GM12878 (cell line): ENCODE data around the gene ERBB3. TPM values are rescaled to one million over a fixed set of nuclear protein-coding genes. Genes with fewer than 3 reads are reported as not detected.

Experiments used
- ATAC-seq: fragments of 200-7000 bp; cut with Tn5 transposase; 3 replicates; pipeline ENCODE4 v1.9.1; 2020; ENCODE audit warnings: mild to moderate bottlenecking, moderate library complexity
- BruUV-seq: library from RNA; stranded (reverse); fragments of 400-500 nt; replicated peaks from 2 replicates; lab custom pipeline; 2021; lab: Mats Ljungman, UMichigan
- CTCF ChIA-PET: fragments of 300-600 bp; sonication (Branson Sonifier 250); formaldehyde crosslinking; extraction: SDS; loops from one replicate; lab custom pipeline; 2021; ENCODE audit warnings: inconsistent platforms; lab: Yijun Ruan, JAX
- POLR2A ChIA-PET: fragments of 350-600 bp; formaldehyde crosslinking; extraction: SDS; loops from one replicate; lab custom pipeline; 2021; ENCODE audit warnings: inconsistent platforms; lab: Charles Lee
- RAD21 ChIA-PET: fragments of 300-600 bp; sonication (Branson Sonifier 250); formaldehyde crosslinking; loops from one replicate; lab custom pipeline; 2023; ENCODE audit warnings: antibody characterized with exemption; ENCODE audit not compliant: unreplicated experiment; lab: Charles Lee
- SMC1A ChIA-PET: fragments of 300-600 bp; sonication (Branson Sonifier 250); formaldehyde crosslinking; loops from one replicate; lab custom pipeline; 2023; ENCODE audit not compliant: unreplicated experiment, uncharacterized antibody; lab: Charles Lee
- DNase-seq: peaks from one replicate; pipeline ENCODE4 v3.0.0-alpha.2; 2011; ENCODE audit warnings: low read depth, low spot score
- FAIRE-seq: peaks from 3 replicates; lab custom pipeline; 2011; peaks lifted over from hg19 to GRCh38; lab: Jason Lieb, UNC
- H2AFZ ChIP-seq: 2 replicates; pipeline ENCODE4 v1.6.0; 2011; ENCODE audit warnings: low read depth, low read length, control low read depth; ENCODE audit not compliant: control insufficient read depth
- H3K27ac ChIP-seq: 2 replicates; pipeline ENCODE4 v1.5.1; 2011; ENCODE audit warnings: control low read depth; ENCODE audit not compliant: control insufficient read depth, insufficient read depth
- H3K27me3 ChIP-seq, 2 experiments: replicated peaks in 1 of 2; 2 replicates each; pipeline versions ENCODE4 v1.6.0 to v1.6.1; 2011; ENCODE audit warnings: low read length in 1 of 2; ENCODE audit not compliant: control insufficient read depth in 2 of 2, insufficient read depth in 2 of 2
- H3K36me3 ChIP-seq, 2 experiments: 2 replicates each; pipeline ENCODE4 v1.5.1; 2011; ENCODE audit warnings: low read length in 1 of 2; ENCODE audit not compliant: control insufficient read depth in 2 of 2, insufficient read depth in 2 of 2
- H3K4me1 ChIP-seq: 2 replicates; pipeline ENCODE4 v1.6.1; 2011; ENCODE audit warnings: mild to moderate bottlenecking, low read length, moderate library complexity, mixed read lengths; ENCODE audit not compliant: control insufficient read depth, insufficient read depth
- H3K4me2 ChIP-seq: 2 replicates; pipeline ENCODE4 v1.6.0; 2011; ENCODE audit warnings: control low read depth; ENCODE audit not compliant: control insufficient read depth, insufficient read depth
- H3K4me3 ChIP-seq: fragments of 200-600 bp; sonication (generic); 2 replicates; pipeline ENCODE4 v1.5.1; 2016
- H3K79me2 ChIP-seq: 2 replicates; pipeline ENCODE4 v1.6.0; 2011; ENCODE audit warnings: low read length; ENCODE audit not compliant: control insufficient read depth, insufficient read depth
- H3K9ac ChIP-seq: 2 replicates; pipeline ENCODE4 v1.8.0; 2011; ENCODE audit warnings: low read length, control low read depth, mixed read lengths; ENCODE audit not compliant: control insufficient read depth, insufficient read depth
- H3K9me3 ChIP-seq: replicated peaks from 3 replicates; pipeline ENCODE4 v1.5.1; 2011; ENCODE audit warnings: mild to moderate bottlenecking, low read length; ENCODE audit not compliant: control insufficient read depth, insufficient read depth
- H4K20me1 ChIP-seq: 2 replicates; pipeline ENCODE4 v1.6.0; 2011; ENCODE audit not compliant: control insufficient read depth, insufficient read depth
- CHD1 ChIP-seq: IDR thresholded peaks from 2 replicates; pipeline ENCODE4 v1.6.1; 2012; ENCODE audit warnings: low read depth, low read length, improper control_type of control experiment
- CHD2 ChIP-seq: IDR thresholded peaks from 2 replicates; pipeline ENCODE4 v1.6.1; 2011; ENCODE audit warnings: low read depth, low read length, improper control_type of control experiment, borderline replicate concordance
- CTCF ChIP-seq, 3 experiments: IDR thresholded peaks in 2 of 3; conservative IDR thresholded peaks in 1 of 3; 2 replicates each; pipeline ENCODE4 v1.5.1; 2011; ENCODE audit warnings: low read depth in 3 of 3, low read length in 3 of 3, mild to moderate bottlenecking in 3 of 3, control low read depth in 2 of 3, moderate library complexity in 2 of 3, inconsistent platforms in 1 of 3, mixed read lengths in 1 of 3; ENCODE audit not compliant: control insufficient read depth in 2 of 3, insufficient read depth in 1 of 3; ENCODE audit errors: extremely low read depth in 1 of 3
- DPF2 ChIP-seq: fragments of 450-650 bp; IDR thresholded peaks from 2 replicates; pipeline ENCODE4 v1.6.1; 2017; ENCODE audit warnings: mild to moderate bottlenecking
- EP300 ChIP-seq, 2 experiments: fragments of 150-350 bp in 1 of 2; IDR thresholded peaks; 2 replicates each; pipeline ENCODE4 v1.6.1; 2011 to 2012; ENCODE audit warnings: low read depth in 2 of 2, low read length in 2 of 2, borderline replicate concordance in 1 of 2, improper control_type of control experiment in 1 of 2, inconsistent platforms in 1 of 2; ENCODE audit not compliant: control insufficient read depth in 1 of 2
- FOXK2 ChIP-seq: fragments of 450-650 bp; IDR thresholded peaks from 2 replicates; pipeline ENCODE4 v1.6.1; 2017; ENCODE audit warnings: mild to moderate bottlenecking, moderate library complexity
- GATAD2B ChIP-seq: fragments of 450-650 bp; conservative IDR thresholded peaks from 2 replicates; pipeline ENCODE4 v1.6.1; 2017; ENCODE audit warnings: low read depth, mild to moderate bottlenecking, moderate library complexity
- IKZF1 ChIP-seq: fragments of 450-650 bp; conservative IDR thresholded peaks from 2 replicates; pipeline ENCODE4 v1.6.1; 2017; ENCODE audit warnings: antibody characterized with exemption, mild to moderate bottlenecking
- MLLT1 ChIP-seq: fragments of 450-650 bp; IDR thresholded peaks from 2 replicates; pipeline ENCODE4 v1.6.1; 2016; ENCODE audit warnings: mild to moderate bottlenecking
- NBN ChIP-seq: fragments of 450-650 bp; IDR thresholded peaks from 2 replicates; pipeline ENCODE4 v1.6.1; 2016
- SRF ChIP-seq, 2 experiments: IDR thresholded peaks; 2 replicates each; pipeline ENCODE4 v1.6.1; 2011; ENCODE audit warnings: low read depth in 2 of 2, low read length in 2 of 2, mild to moderate bottlenecking in 1 of 2, moderate library complexity in 1 of 2
- SUZ12 ChIP-seq: fragments of 200-600 bp; sonication (generic); IDR thresholded peaks from one replicate; pipeline ENCODE4 v1.6.1; 2018; ENCODE audit warnings: antibody characterized with exemption, mild to moderate bottlenecking; ENCODE audit not compliant: unreplicated experiment
- ZNF622 ChIP-seq: fragments of 450-650 bp; IDR thresholded peaks from 2 replicates; pipeline ENCODE4 v1.6.1; 2017; ENCODE audit warnings: mild to moderate bottlenecking, inconsistent platforms
- ZZZ3 ChIP-seq: IDR thresholded peaks from 2 replicates; pipeline ENCODE4 v1.6.1; 2011; ENCODE audit warnings: low read depth; ENCODE audit not compliant: control insufficient read depth, insufficient read length
- WGBS: methylation state at CpG from one replicate; pipeline ENCODE4 v1.1.6; 2016; ENCODE audit warnings: low lambda C conversion rate; ENCODE audit not compliant: insufficient replicate concordance, insufficient coverage; ENCODE audit errors: missing lambda C conversion rate; 5-methylcytosine and 5-hydroxymethylcytosine counted together
- in situ Hi-C: fragments of 300-500 bp; cut with MboI; formaldehyde crosslinking; loops from 9 replicates; pipeline ENCODE4 v1.14.3; 2018; ENCODE audit warnings: mixed read lengths
- intact Hi-C: fragments of 100-400 bp; cut with micrococcal nuclease; formaldehyde crosslinking; loops from one replicate; pipeline ENCODE4 v1.14.2; 2022; ENCODE audit not compliant: unreplicated experiment
- polyA plus RNA-seq, 11 experiments: library from polyadenylated mRNA; depleted of rRNA in 4 of 11; unstranded in 6 of 11; stranded (reverse) in 5 of 11; fragments of >200 nt; fragmentation: Nextera tagmentation in 4 of 11; fragmentation: Illumina TruSeq in 1 of 11; extraction: Ambion mirVana in 4 of 11; extraction: Trizol in 1 of 11; gene quantifications; 1 replicate in 1 of 11; 2 replicates in 10 of 11; pipeline versions ENCODE4 v1.2.1 to v1.2.3, GENCODE V29; 2011 to 2016; ENCODE audit warnings: inconsistent platforms in 2 of 11, missing spikeins in 2 of 11, low read depth in 1 of 11
- total RNA-seq, 4 experiments: library from RNA; depleted of rRNA in 3 of 4; stranded (reverse); fragments of >200 nt in 3 of 4; fragmentation: Illumina TruSeq in 1 of 4; extraction: Trizol in 1 of 4; gene quantifications; 2 replicates each; pipeline versions ENCODE4 v1.2.1 to v1.2.3, GENCODE V29; 2013 to 2021

Gene ERBB3
- total and polyA plus RNA-seq, 10 of the 15 experiments (the other 5 are each of a cell fraction or from before 2014, with no cell fraction given): 0.03 to 0.72 (median 0.04) TPM; not detected in 5

GRCh38 chr12:56082967-56083366, 3.0 kb downstream of the ERBB3 start:
- 13% methylated on average over 2 of the region's 3 CpGs for WGBS
- H3K9me3 ChIP-seq: no peaks in the 10 kb centered on the region
- intact Hi-C loops: loop anchor here (5.0 kb wide), 1 partner anchor 36 kb away; no protein-coding TSS in a partner anchor

More at GRCh38 chr12:56082967-56083366, 3.0 kb downstream of the ERBB3 start:
- H3K9ac ChIP-seq: no peak overlapping the region
- BruUV-seq: no TSS peak
- ChIA-PET RAD21 (no interaction called here), SMC1A (no interaction called here), POLR2A (no interaction called here), CTCF (interaction anchor here (0.6 to 1.4 kb wide), 3 partner anchors 12 to 43 kb away, joined by 3 read pairs; no protein-coding TSS in a partner anchor)
- H3K4me1 ChIP-seq: no peaks in the 10 kb centered on the region
- H3K36me3 ChIP-seq: no peaks in the 10 kb centered on the region
- no peak for FAIRE-seq
- no peak overlapping the region for H2AFZ ChIP-seq
- in situ Hi-C loops: no loop called here
- no peak for DNase-seq
- H3K4me2 ChIP-seq: no peak overlapping the region
- H3K27me3 ChIP-seq: peaks cover 9 to 15% of the 10 kb centered on the region in 2 experiments; a peak in 3 of 4 replicates
- no peak overlapping the region for H3K27ac ChIP-seq
- TF ChIP-seq CTCF (IDR thresholded peaks at IDR 0.05 in 2 of 3, conservative IDR thresholded peaks at IDR 0.05 in 1 of 3; ENCODE audit: control insufficient read depth in 2 of 3, extremely low read depth in 1 of 3, insufficient read depth in 1 of 3, low read depth in 3 of 3, low read length in 3 of 3): no peak
- no peak for TF ChIP-seq CHD1
- TF ChIP-seq SRF (IDR thresholded peaks at IDR 0.05; ENCODE audit: low read depth in 2 of 2, low read length in 2 of 2): no peak
- TF ChIP-seq ZNF622: no peak
- TF ChIP-seq FOXK2: no peak
- TF ChIP-seq IKZF1: no peak
- no peak for TF ChIP-seq CHD2
- TF ChIP-seq DPF2: no peak
- TF ChIP-seq NBN: no peak
- no peak for TF ChIP-seq ZZZ3
- TF ChIP-seq MLLT1: no peak
- TF ChIP-seq GATAD2B: no peak
- no peak for TF ChIP-seq SUZ12
- no peak for TF ChIP-seq EP300 (IDR thresholded peaks at IDR 0.05; ENCODE audit: borderline replicate concordance in 1 of 2, control insufficient read depth in 1 of 2, low read depth in 2 of 2, low read length in 2 of 2)
- no peaks in the 10 kb centered on the region for H4K20me1 ChIP-seq
- no peaks in the 10 kb centered on the region for H3K79me2 ChIP-seq
- H3K4me3 ChIP-seq: no peak overlapping the region
- ATAC-seq: no peak
